ENCODE measurements around the gene PLPP3.

PLPP3 gene

DNA sequence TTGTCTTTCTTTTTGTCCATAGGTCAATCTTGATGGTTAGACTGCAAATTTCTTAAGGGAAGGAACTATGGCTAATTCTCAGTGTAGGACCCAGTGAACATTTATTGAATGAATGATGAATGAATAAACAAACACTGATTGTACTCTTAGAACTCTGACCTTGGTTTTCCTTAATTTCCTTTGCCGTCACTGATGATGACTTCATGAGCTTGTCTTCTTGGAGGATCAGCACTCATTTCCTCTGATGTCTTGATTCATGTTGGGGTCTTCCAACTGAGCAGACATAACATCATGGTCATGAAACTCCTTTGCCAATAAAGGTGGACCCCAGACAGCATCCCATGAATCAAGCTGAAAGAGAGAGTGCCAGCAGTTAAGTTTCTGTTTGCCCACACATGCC, 96.3 kb downstream of the PLPP3 start:
- no peaks in the 10 kb centered on the region for H3K4me1 ChIP-seq (ENCODE audit: control insufficient read depth, insufficient read depth, low read length)
- H3K9me3 ChIP-seq (ENCODE audit: control insufficient read depth, insufficient read depth, low read depth, low read length), result no peaks in the 10 kb centered on the region
- no peaks in the 10 kb centered on the region for H3K36me3 ChIP-seq (ENCODE audit: control insufficient read depth in 2 of 2, insufficient read depth in 1 of 2, low read length in 2 of 2)
- ChIA-PET POLR2A (no interaction called here), CTCF (no interaction called here)
- H3K4me3 ChIP-seq (ENCODE audit: low read depth, low read length), result no peak overlapping the region
- no peak overlapping the region for H3K27ac ChIP-seq (ENCODE audit: extremely low read depth, low read depth, low read length)
- no peak for TF ChIP-seq YY1 (tag by site-specific recombination; IDR thresholded peaks at IDR 0.05)
- no peak for TF ChIP-seq ZNF169 (tag by site-specific recombination; IDR thresholded peaks at IDR 0.05)
- TF ChIP-seq ZBTB1 (tag by site-specific recombination; IDR thresholded peaks at IDR 0.05), result no peak
- no peak for TF ChIP-seq ZNF335 (tag by site-specific recombination; conservative IDR thresholded peaks at IDR 0.05)
- TF ChIP-seq ZXDB (tag by site-specific recombination; IDR thresholded peaks at IDR 0.05), result no peak
- no peak for TF ChIP-seq GLI2 (tag by site-specific recombination; IDR thresholded peaks at IDR 0.05; ENCODE audit: borderline replicate concordance, low read depth)
- TF ChIP-seq ZNF510 (tag by site-specific recombination; IDR thresholded peaks at IDR 0.05; ENCODE audit: insufficient replicate concordance), result no peak
- no peak for TF ChIP-seq BCL11B (tag by site-specific recombination; IDR thresholded peaks at IDR 0.05; ENCODE audit: low read depth)
- no peak for TF ChIP-seq ZNF624 (tag by site-specific recombination; IDR thresholded peaks at IDR 0.05)
- no peak for TF ChIP-seq ZNF19 (tag by site-specific recombination; IDR thresholded peaks at IDR 0.05; ENCODE audit: low read depth)
- TF ChIP-seq ZNF23 (tag by site-specific recombination; IDR thresholded peaks at IDR 0.05; ENCODE audit: borderline replicate concordance), result no peak
- no peak for TF ChIP-seq ZNF621 (tag by site-specific recombination; IDR thresholded peaks at IDR 0.05)
- TF ChIP-seq, protein P1, sequence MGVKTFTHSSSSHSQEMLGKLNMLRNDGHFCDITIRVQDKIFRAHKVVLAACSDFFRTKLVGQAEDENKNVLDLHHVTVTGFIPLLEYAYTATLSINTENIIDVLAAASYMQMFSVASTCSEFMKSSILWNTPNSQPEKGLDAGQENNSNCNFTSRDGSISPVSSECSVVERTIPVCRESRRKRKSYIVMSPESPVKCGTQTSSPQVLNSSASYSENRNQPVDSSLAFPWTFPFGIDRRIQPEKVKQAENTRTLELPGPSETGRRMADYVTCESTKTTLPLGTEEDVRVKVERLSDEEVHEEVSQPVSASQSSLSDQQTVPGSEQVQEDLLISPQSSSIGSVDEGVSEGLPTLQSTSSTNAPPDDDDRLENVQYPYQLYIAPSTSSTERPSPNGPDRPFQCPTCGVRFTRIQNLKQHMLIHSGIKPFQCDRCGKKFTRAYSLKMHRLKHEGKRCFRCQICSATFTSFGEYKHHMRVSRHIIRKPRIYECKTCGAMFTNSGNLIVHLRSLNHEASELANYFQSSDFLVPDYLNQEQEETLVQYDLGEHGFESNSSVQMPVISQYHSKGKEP (tag by site-specific recombination; IDR thresholded peaks at IDR 0.05), result no peak
- TF ChIP-seq ZSCAN16 (tag by site-specific recombination; IDR thresholded peaks at IDR 0.05), result no peak
- no peak for TF ChIP-seq ZNF768 (tag by site-specific recombination; IDR thresholded peaks at IDR 0.05)
- no peak for TF ChIP-seq ZNF433 (tag by site-specific recombination; IDR thresholded peaks at IDR 0.05; ENCODE audit: low read depth)
- no peak for TF ChIP-seq ZNF138 (tag by site-specific recombination; IDR thresholded peaks at IDR 0.05; ENCODE audit: borderline replicate concordance)
- no peak for TF ChIP-seq KLF7 (tag by site-specific recombination; IDR thresholded peaks at IDR 0.05; ENCODE audit: borderline replicate concordance)
- TF ChIP-seq, protein P2, sequence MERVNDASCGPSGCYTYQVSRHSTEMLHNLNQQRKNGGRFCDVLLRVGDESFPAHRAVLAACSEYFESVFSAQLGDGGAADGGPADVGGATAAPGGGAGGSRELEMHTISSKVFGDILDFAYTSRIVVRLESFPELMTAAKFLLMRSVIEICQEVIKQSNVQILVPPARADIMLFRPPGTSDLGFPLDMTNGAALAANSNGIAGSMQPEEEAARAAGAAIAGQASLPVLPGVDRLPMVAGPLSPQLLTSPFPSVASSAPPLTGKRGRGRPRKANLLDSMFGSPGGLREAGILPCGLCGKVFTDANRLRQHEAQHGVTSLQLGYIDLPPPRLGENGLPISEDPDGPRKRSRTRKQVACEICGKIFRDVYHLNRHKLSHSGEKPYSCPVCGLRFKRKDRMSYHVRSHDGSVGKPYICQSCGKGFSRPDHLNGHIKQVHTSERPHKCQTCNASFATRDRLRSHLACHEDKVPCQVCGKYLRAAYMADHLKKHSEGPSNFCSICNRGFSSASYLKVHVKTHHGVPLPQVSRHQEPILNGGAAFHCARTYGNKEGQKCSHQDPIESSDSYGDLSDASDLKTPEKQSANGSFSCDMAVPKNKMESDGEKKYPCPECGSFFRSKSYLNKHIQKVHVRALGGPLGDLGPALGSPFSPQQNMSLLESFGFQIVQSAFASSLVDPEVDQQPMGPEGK (tag by site-specific recombination; IDR thresholded peaks at IDR 0.05), result no peak
- TF ChIP-seq, protein P3, sequence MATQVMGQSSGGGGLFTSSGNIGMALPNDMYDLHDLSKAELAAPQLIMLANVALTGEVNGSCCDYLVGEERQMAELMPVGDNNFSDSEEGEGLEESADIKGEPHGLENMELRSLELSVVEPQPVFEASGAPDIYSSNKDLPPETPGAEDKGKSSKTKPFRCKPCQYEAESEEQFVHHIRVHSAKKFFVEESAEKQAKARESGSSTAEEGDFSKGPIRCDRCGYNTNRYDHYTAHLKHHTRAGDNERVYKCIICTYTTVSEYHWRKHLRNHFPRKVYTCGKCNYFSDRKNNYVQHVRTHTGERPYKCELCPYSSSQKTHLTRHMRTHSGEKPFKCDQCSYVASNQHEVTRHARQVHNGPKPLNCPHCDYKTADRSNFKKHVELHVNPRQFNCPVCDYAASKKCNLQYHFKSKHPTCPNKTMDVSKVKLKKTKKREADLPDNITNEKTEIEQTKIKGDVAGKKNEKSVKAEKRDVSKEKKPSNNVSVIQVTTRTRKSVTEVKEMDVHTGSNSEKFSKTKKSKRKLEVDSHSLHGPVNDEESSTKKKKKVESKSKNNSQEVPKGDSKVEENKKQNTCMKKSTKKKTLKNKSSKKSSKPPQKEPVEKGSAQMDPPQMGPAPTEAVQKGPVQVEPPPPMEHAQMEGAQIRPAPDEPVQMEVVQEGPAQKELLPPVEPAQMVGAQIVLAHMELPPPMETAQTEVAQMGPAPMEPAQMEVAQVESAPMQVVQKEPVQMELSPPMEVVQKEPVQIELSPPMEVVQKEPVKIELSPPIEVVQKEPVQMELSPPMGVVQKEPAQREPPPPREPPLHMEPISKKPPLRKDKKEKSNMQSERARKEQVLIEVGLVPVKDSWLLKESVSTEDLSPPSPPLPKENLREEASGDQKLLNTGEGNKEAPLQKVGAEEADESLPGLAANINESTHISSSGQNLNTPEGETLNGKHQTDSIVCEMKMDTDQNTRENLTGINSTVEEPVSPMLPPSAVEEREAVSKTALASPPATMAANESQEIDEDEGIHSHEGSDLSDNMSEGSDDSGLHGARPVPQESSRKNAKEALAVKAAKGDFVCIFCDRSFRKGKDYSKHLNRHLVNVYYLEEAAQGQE (tag by site-specific recombination; IDR thresholded peaks at IDR 0.05), result no peak

DNA sequence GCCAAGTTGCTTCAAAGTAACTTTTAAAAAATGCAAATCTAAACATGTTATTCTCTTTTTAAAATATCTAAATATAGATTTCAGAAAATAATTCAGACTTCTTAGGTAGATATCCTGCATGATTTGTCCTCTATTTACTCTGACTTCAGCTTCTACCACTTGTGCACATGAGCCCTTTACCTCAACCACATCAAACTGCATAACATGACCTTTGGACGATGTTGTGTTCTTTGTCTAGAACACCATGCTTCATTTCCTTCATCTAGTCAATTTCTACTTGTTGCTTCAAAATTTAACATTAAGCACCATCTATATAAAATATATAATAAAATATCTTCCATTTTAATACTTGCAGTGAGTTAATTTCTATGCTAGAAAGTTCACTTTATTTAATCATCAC, 96.9 kb downstream of the PLPP3 start:
- Histone ChIP-seq H3K9me3 (ENCODE audit: control insufficient read depth, insufficient read depth, low read depth, low read length) (no peaks in the 10 kb centered on the region), H3K27ac (ENCODE audit: extremely low read depth, low read depth, low read length) (no peak overlapping the region), H3K4me3 (ENCODE audit: low read depth, low read length) (no peak overlapping the region), H3K4me1 (ENCODE audit: control insufficient read depth, insufficient read depth, low read length) (no peaks in the 10 kb centered on the region), H3K36me3 (ENCODE audit: control insufficient read depth in 2 of 2, insufficient read depth in 1 of 2, low read length in 2 of 2) (no peaks in the 10 kb centered on the region)
- ChIA-PET CTCF (no interaction called here), POLR2A (no interaction called here)
- no peak for TF ChIP-seq ZNF623 (tag by site-specific recombination; IDR thresholded peaks at IDR 0.05)
- TF ChIP-seq ZNF140 (tag by site-specific recombination; IDR thresholded peaks at IDR 0.05), result no peak
- TF ChIP-seq, protein P4, sequence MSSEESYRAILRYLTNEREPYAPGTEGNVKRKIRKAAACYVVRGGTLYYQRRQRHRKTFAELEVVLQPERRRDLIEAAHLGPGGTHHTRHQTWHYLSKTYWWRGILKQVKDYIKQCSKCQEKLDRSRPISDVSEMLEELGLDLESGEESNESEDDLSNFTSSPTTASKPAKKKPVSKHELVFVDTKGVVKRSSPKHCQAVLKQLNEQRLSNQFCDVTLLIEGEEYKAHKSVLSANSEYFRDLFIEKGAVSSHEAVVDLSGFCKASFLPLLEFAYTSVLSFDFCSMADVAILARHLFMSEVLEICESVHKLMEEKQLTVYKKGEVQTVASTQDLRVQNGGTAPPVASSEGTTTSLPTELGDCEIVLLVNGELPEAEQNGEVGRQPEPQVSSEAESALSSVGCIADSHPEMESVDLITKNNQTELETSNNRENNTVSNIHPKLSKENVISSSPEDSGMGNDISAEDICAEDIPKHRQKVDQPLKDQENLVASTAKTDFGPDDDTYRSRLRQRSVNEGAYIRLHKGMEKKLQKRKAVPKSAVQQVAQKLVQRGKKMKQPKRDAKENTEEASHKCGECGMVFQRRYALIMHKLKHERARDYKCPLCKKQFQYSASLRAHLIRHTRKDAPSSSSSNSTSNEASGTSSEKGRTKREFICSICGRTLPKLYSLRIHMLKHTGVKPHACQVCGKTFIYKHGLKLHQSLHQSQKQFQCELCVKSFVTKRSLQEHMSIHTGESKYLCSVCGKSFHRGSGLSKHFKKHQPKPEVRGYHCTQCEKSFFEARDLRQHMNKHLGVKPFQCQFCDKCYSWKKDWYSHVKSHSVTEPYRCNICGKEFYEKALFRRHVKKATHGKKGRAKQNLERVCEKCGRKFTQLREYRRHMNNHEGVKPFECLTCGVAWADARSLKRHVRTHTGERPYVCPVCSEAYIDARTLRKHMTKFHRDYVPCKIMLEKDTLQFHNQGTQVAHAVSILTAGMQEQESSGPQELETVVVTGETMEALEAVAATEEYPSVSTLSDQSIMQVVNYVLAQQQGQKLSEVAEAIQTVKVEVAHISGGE (tag by site-specific recombination; conservative IDR thresholded peaks at IDR 0.05; ENCODE audit: low read depth), result no peak
- TF ChIP-seq TCF7L2 (IDR thresholded peaks at IDR 0.05; ENCODE audit: borderline replicate concordance, low read depth, low read length), result no peak

Data from HEK293 (cell line).